HCT116 (cell line): ENCODE measurements around the gene MACROH2A1. TPM values are rescaled to one million over a fixed set of nuclear protein-coding genes. Genes with fewer than 3 reads are reported as not detected.

Experiments
- ATAC-seq: fragments of 200-7000 bp; cut with Tn5 transposase; 2 replicates; pipeline ENCODE4 v1.9.1; 2020; ENCODE audit warnings: mild to moderate bottlenecking, moderate library complexity
- BruUV-seq: library from RNA; stranded (reverse); fragments of 400-500 nt; replicated peaks from 2 replicates; lab custom pipeline; 2021; lab: Mats Ljungman, UMichigan
- CTCF ChIA-PET: fragments of 300-600 bp; sonication (Branson Sonifier 250); formaldehyde crosslinking; loops from one replicate; lab custom pipeline; 2021; ENCODE audit warnings: antibody characterized with exemption; lab: Charles Lee
- POLR2A ChIA-PET: fragments of 300-600, 350-600 bp; sonication (Branson Sonifier 250); formaldehyde crosslinking; loops from one replicate; lab custom pipeline; 2021; ENCODE audit warnings: antibody characterized with exemption; lab: Charles Lee
- RAD21 ChIA-PET, 2 experiments: fragments of 300-600 bp; sonication (Branson Sonifier 250); formaldehyde crosslinking; loops; one replicate each; lab custom pipeline; 2023; ENCODE audit warnings: low total read pairs in 2 of 2; ENCODE audit not compliant: uncharacterized antibody in 2 of 2, unreplicated experiment in 2 of 2, low non-redundant PET in 1 of 2; lab: Charles Lee
- DNase-seq: peaks from one replicate; pipeline ENCODE4 v3.0.0-alpha.2; 2010; ENCODE audit warnings: low read depth, low spot score
- H2AFZ ChIP-seq: fragments of 200-600 bp; shearing (Covaris generic), sonication (generic); 2 replicates; pipeline ENCODE4 v1.6.1; 2017; ENCODE audit warnings: low read depth, mixed run types, mixed read lengths, antibody characterized with exemption, low read length; ENCODE audit not compliant: poor library complexity, severe bottlenecking
- H3K27ac ChIP-seq: 2 replicates; pipeline ENCODE4 v1.5.1; 2012; ENCODE audit warnings: low read depth, low read length
- H3K27me3 ChIP-seq: fragments of 200-600 bp; sonication (generic); 2 replicates; pipeline ENCODE4 v1.6.1; 2016; ENCODE audit warnings: mixed run types, low read length, mixed read lengths; ENCODE audit not compliant: insufficient read depth
- H3K36me3 ChIP-seq, 2 experiments: fragments of 200-500 bp in 1 of 2; fragments of 200-600 bp in 1 of 2; sonication (Bioruptor generic) in 1 of 2; sonication (generic) in 1 of 2; 2 replicates each; pipeline versions ENCODE4 v1.5.1 to v1.6.1; 2014 to 2016; ENCODE audit warnings: low read length in 2 of 2, inconsistent platforms in 1 of 2, mixed read lengths in 1 of 2, mixed run types in 1 of 2; ENCODE audit not compliant: insufficient read depth in 2 of 2, control insufficient read depth in 1 of 2
- H3K4me1 ChIP-seq, 2 experiments: fragments of 200-600 bp in 1 of 2; sonication (generic) in 1 of 2; 2 replicates each; pipeline versions ENCODE4 v1.5.1 to v1.6.1; 2012 to 2017; ENCODE audit warnings: low read length in 2 of 2, inconsistent platforms in 1 of 2, mild to moderate bottlenecking in 1 of 2, mixed read lengths in 1 of 2, mixed run types in 1 of 2, moderate library complexity in 1 of 2; ENCODE audit not compliant: insufficient read depth in 2 of 2, control insufficient read depth in 1 of 2
- H3K4me2 ChIP-seq: fragments of 200-600 bp; sonication (generic); 2 replicates; pipeline ENCODE4 v1.6.1; 2017; ENCODE audit warnings: mixed run types, low read length, mixed read lengths
- H3K4me3 ChIP-seq, 2 experiments: fragments of 200-600 bp in 1 of 2; sonication (generic) in 1 of 2; replicated peaks in 1 of 2; 2 replicates each; pipeline ENCODE4 v1.5.1; 2011 to 2016; ENCODE audit warnings: low read length in 2 of 2, control low read depth in 1 of 2, low read depth in 1 of 2, mild to moderate bottlenecking in 1 of 2, mixed read lengths in 1 of 2, mixed run types in 1 of 2
- H3K79me2 ChIP-seq: fragments of 200-600 bp; sonication (generic); 2 replicates; pipeline ENCODE4 v1.6.1; 2017; ENCODE audit warnings: mild to moderate bottlenecking, mixed run types, low read length, moderate library complexity, mixed read lengths; ENCODE audit not compliant: insufficient read depth
- H3K9ac ChIP-seq: fragments of 200-600 bp; sonication (generic); 2 replicates; pipeline ENCODE4 v1.6.1; 2016; ENCODE audit warnings: low read length, mixed read lengths
- H3K9me2 ChIP-seq: fragments of 200-600 bp; sonication (generic), shearing (Covaris generic); 2 replicates; pipeline ENCODE4 v1.6.1; 2017; ENCODE audit warnings: mixed run types, mild to moderate bottlenecking, moderate library complexity; ENCODE audit not compliant: insufficient read depth
- H3K9me3 ChIP-seq, 2 experiments: fragments of 200-500 bp in 1 of 2; fragments of 200-600 bp in 1 of 2; sonication (Bioruptor generic) in 1 of 2; sonication (generic) in 1 of 2; 2 replicates each; pipeline ENCODE4 v1.6.1; 2014 to 2017; ENCODE audit warnings: low read length in 2 of 2, mixed read lengths in 2 of 2, inconsistent platforms in 1 of 2, low read depth in 1 of 2, mild to moderate bottlenecking in 1 of 2, mixed run types in 1 of 2, moderate library complexity in 1 of 2; ENCODE audit not compliant: control insufficient read depth in 1 of 2, insufficient read depth in 1 of 2
- H4K20me1 ChIP-seq: fragments of 200-600 bp; sonication (generic), shearing (Covaris generic); 2 replicates; pipeline ENCODE4 v1.6.1; 2017; ENCODE audit warnings: mixed run types, mild to moderate bottlenecking, moderate library complexity; ENCODE audit not compliant: insufficient read depth
- CBX3 ChIP-seq: IDR thresholded peaks from 2 replicates; pipeline ENCODE4 v1.6.1; 2012; ENCODE audit warnings: low read depth
- CTCF ChIP-seq, 3 experiments: fragments of 200-600 bp in 1 of 3; sonication (generic) in 1 of 3; IDR thresholded peaks in 2 of 3; conservative IDR thresholded peaks in 1 of 3; 2 replicates each; pipeline ENCODE4 v1.5.1; 2012 to 2017; ENCODE audit warnings: low read depth in 2 of 3, low read length in 2 of 3, antibody characterized with exemption in 1 of 3, borderline replicate concordance in 1 of 3, control low read depth in 1 of 3, mild to moderate bottlenecking in 1 of 3, mixed read lengths in 1 of 3, mixed run types in 1 of 3, moderate library complexity in 1 of 3; ENCODE audit not compliant: insufficient read depth in 1 of 3
- EGR1 ChIP-seq: IDR thresholded peaks from 2 replicates; pipeline ENCODE4 v1.6.1; 2012; ENCODE audit warnings: low read depth
- ELF1 ChIP-seq: IDR thresholded peaks from 2 replicates; pipeline ENCODE4 v1.6.1; 2012; ENCODE audit warnings: low read depth, borderline replicate concordance
- EZH2phosphoT487 ChIP-seq: fragments of 200-600 bp; IDR thresholded peaks from 2 replicates; pipeline ENCODE4 v1.6.1; 2018; ENCODE audit warnings: antibody characterized with exemption, borderline replicate concordance
- JUND ChIP-seq: IDR thresholded peaks from 2 replicates; pipeline ENCODE4 v1.6.1; 2012
- POLR2A ChIP-seq: IDR thresholded peaks from 2 replicates; pipeline ENCODE4 v1.7.0; 2011; ENCODE audit warnings: borderline replicate concordance; ENCODE audit not compliant: insufficient read depth, insufficient read length; ENCODE audit errors: extremely low read depth
- POLR2AphosphoS5 ChIP-seq: IDR thresholded peaks from 2 replicates; pipeline ENCODE4 v1.6.1; 2011; ENCODE audit warnings: mild to moderate bottlenecking, low read depth, low read length, moderate library complexity
- RAD21 ChIP-seq: IDR thresholded peaks from 2 replicates; pipeline ENCODE4 v1.6.1; 2012; ENCODE audit warnings: low read depth, mild to moderate bottlenecking
- SIN3A ChIP-seq: IDR thresholded peaks from 2 replicates; pipeline ENCODE4 v1.6.1; 2012; ENCODE audit warnings: low read depth
- SP1 ChIP-seq: IDR thresholded peaks from 2 replicates; pipeline ENCODE4 v1.6.1; 2012; ENCODE audit warnings: low read depth
- SRF ChIP-seq: IDR thresholded peaks from 2 replicates; pipeline ENCODE4 v1.6.1; 2012; ENCODE audit warnings: low read depth
- TCF7L2 ChIP-seq: IDR thresholded peaks from 2 replicates; pipeline ENCODE4 v1.7.0; 2011; ENCODE audit warnings: borderline replicate concordance, inconsistent platforms; ENCODE audit not compliant: insufficient read depth, insufficient read length; ENCODE audit errors: extremely low read depth
- intact Hi-C: fragments of 100-400 bp; cut with micrococcal nuclease; formaldehyde crosslinking; loops from 2 replicates; pipeline ENCODE4 v1.10.0; 2022
- total RNA-seq: library from RNA; stranded (reverse); gene quantifications from one replicate; pipeline ENCODE4 v1.2.1, GENCODE V29; 2021; ENCODE audit not compliant: unreplicated experiment
- TF ChIP-seq, protein P1 (sequence below): IDR thresholded peaks from 2 replicates; pipeline ENCODE4 v1.6.1; 2011; ENCODE audit warnings: mild to moderate bottlenecking, low read length, moderate library complexity; ENCODE audit not compliant: insufficient replicate concordance; ENCODE audit errors: extremely low read depth
- TF ChIP-seq, protein P2 (sequence below): IDR thresholded peaks from 2 replicates; pipeline ENCODE4 v1.6.1; 2012

Gene MACROH2A1
- total RNA-seq, 1 experiment from 2014 or later = 218 TPM

- H4K20me1 ChIP-seq = peaks cover 35% of the 10 kb centered on the region; the same call in 1 of the 2 replicates
These were observed 3.6 kb downstream of the MACROH2A1 start for GRCh38 chr5:135395451-135395850.

More at GRCh38 chr5:135395451-135395850, 3.6 kb downstream of the MACROH2A1 start:
- no peak for ATAC-seq
- Histone ChIP-seq H3K4me1 (peaks cover 12 to 29% of the 10 kb centered on the region in 2 experiments), H3K27me3 (no peaks in the 10 kb centered on the region), H3K9me2 (no peaks in the 10 kb centered on the region), H3K79me2 (peaks cover 84% of the 10 kb centered on the region), H3K4me3 (no peak overlapping the region), H3K36me3 (peaks cover 2 to 17% of the 10 kb centered on the region in 2 experiments; a peak in 2 of 4 replicates), H3K9me3 (no peaks in the 10 kb centered on the region), H3K4me2 (no peak overlapping the region), H2AFZ (no peak overlapping the region), H3K27ac (no peak overlapping the region), H3K9ac (no peak overlapping the region)
- ChIA-PET CTCF (no interaction called here), RAD21 (no interaction called here), POLR2A (no interaction called here)
- no peak for DNase-seq
- intact Hi-C loops = no loop called here
- no peak for TF ChIP-seq CTCF (IDR thresholded peaks at IDR 0.05 in 2 of 3, conservative IDR thresholded peaks at IDR 0.05 in 1 of 3; ENCODE audit: borderline replicate concordance in 1 of 3, insufficient read depth in 1 of 3, low read depth in 2 of 3, low read length in 2 of 3)
- TF ChIP-seq SIN3A = no peak
- TF ChIP-seq SP1 = no peak
- TF ChIP-seq EZH2phosphoT487 = no peak
- no peak for TF ChIP-seq CBX3
- TF ChIP-seq EGR1 = no peak
- TF ChIP-seq POLR2A = no peak
- TF ChIP-seq ELF1 = no peak
- TF ChIP-seq, protein P1, sequence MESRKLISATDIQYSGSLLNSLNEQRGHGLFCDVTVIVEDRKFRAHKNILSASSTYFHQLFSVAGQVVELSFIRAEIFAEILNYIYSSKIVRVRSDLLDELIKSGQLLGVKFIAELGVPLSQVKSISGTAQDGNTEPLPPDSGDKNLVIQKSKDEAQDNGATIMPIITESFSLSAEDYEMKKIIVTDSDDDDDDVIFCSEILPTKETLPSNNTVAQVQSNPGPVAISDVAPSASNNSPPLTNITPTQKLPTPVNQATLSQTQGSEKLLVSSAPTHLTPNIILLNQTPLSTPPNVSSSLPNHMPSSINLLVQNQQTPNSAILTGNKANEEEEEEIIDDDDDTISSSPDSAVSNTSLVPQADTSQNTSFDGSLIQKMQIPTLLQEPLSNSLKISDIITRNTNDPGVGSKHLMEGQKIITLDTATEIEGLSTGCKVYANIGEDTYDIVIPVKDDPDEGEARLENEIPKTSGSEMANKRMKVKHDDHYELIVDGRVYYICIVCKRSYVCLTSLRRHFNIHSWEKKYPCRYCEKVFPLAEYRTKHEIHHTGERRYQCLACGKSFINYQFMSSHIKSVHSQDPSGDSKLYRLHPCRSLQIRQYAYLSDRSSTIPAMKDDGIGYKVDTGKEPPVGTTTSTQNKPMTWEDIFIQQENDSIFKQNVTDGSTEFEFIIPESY = no peak
- no peak for TF ChIP-seq POLR2AphosphoS5
- no peak for TF ChIP-seq SRF
- TF ChIP-seq JUND = no peak
- TF ChIP-seq, protein P2, sequence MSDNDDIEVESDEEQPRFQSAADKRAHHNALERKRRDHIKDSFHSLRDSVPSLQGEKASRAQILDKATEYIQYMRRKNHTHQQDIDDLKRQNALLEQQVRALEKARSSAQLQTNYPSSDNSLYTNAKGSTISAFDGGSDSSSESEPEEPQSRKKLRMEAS = no peak
- no peak for TF ChIP-seq TCF7L2
- no peak for TF ChIP-seq RAD21
- BruUV-seq = no TSS peak
